Measurements from ENCODE around the gene CAB39. TPM values are rescaled to one million over a fixed set of nuclear protein-coding genes. Genes with fewer than 3 reads are reported as not detected.
A peak's percentile ranks its signal among the peaks of the same experiment; 100 is the strongest.

The CAB39 gene
- total and polyA plus RNA-seq, 2 of the 8 experiments (the other 6 are each of a cell fraction or from before 2014, with no cell fraction given), result 16.4 to 50.5 TPM

DNA sequence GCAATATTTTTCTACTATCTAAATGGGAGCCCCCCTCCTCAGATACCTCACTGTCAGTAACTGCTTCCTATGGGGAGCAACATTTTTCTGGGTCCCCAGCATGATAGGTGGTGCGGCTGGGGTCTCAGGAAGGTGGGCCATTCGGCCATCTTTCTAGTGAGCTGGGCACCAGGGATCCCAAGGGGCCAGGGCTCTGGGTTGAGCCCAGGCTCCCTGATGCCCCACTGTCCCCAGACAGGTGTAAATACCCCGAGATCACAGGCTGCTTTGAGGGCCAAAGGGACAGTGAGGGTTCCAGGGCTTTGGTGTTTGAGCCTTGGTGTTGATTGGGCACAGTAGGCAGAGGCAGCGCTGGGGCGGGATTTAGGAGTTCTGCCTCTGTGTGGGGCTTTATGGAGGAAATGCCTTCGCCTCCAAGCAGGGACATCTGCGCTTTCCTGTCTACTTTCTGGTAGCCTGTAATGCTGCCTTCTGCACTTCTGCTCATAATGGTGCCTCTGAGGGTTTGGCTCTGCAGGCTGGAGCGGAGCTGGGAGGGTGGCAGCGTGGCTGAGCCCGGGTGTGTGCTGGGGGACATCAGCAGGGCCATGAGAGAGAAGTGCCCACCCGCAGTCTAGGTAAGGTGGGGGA is 157.4 kb downstream of the CAB39 start:
- Histone ChIP-seq H4K5ac (ENCODE audit: insufficient read length, low read depth, low read length) (peak overlapping the region; percentile 73), H3K14ac (ENCODE audit: insufficient read length) (no peak overlapping the region), H3K79me2 (ENCODE audit: control insufficient read depth in 1 of 2, insufficient read depth in 2 of 2, low read length in 2 of 2) (peaks cover 16 to 95% of the 10 kb centered on the region in 2 experiments), H3K4me3 (ENCODE audit: extremely low read depth in 1 of 4, insufficient read depth in 2 of 4, low read depth in 3 of 4, low read length in 4 of 4) (peak overlapping the region in 1 of 4 experiments; percentile 53; a peak in 1 of 8 replicates), H3K4me2 (ENCODE audit: insufficient read depth in 1 of 2, low read depth in 2 of 2, low read length in 2 of 2) (peak overlapping the region; percentile 71 to 94; a peak in 3 of 4 replicates), H4K91ac (replicated peaks; ENCODE audit: insufficient read length, low read length) (peak overlapping the region; percentile 83), H2BK20ac (ENCODE audit: low read length) (peak overlapping the region; percentile 40; the same call in 1 of the 2 replicates), H3K9ac (replicated peaks in 1 of 4; ENCODE audit: extremely low read depth in 1 of 4, low read depth in 3 of 4, low read length in 3 of 4) (peak overlapping the region in 2 of 4 experiments; percentile 16 to 18; a peak in 3 of 7 replicates), H3K18ac (ENCODE audit: extremely low read depth, low read length) (peak overlapping the region; percentile 97), H4K20me1 (replicated peaks in 1 of 2; ENCODE audit: control insufficient read depth in 1 of 2, insufficient read depth in 2 of 2, low read length in 2 of 2) (peaks cover 2 to 26% of the 10 kb centered on the region in 2 experiments), H2BK15ac (ENCODE audit: low read length) (no peak overlapping the region), H4K8ac (ENCODE audit: extremely low read depth, insufficient read depth, low read length) (peak overlapping the region; percentile 75), H3K4me1 (replicated peaks in 1 of 4; ENCODE audit: control insufficient read depth in 3 of 4, insufficient read depth in 4 of 4, low read length in 3 of 4) (peaks cover 17 to 57% (median 49%) of the 10 kb centered on the region in 4 experiments), H3K9me3 (ENCODE audit: insufficient read depth in 2 of 2, low read depth in 1 of 2, low read length in 1 of 2) (no peaks in the 10 kb centered on the region), H3K27ac (ENCODE audit: low read depth, low read length) (peak overlapping the region; percentile 35), H3K23me2 (ENCODE audit: low read depth, low read length) (peaks cover 15% of the 10 kb centered on the region), H2AFZ (ENCODE audit: low read length) (no peak overlapping the region), H3K36me3 (ENCODE audit: control insufficient read depth in 2 of 4, insufficient read depth in 4 of 4, low read length in 3 of 4) (peaks cover 6 to 21% (median 9%) of the 10 kb centered on the region in 4 experiments; a peak in 6 of 8 replicates), H3K27me3 (replicated peaks in 1 of 4; ENCODE audit: control insufficient read depth in 3 of 4, extremely low read depth in 1 of 4, insufficient read depth in 3 of 4, low read length in 3 of 4) (no peaks in the 10 kb centered on the region), H3K23ac (ENCODE audit: insufficient read length) (no peak overlapping the region), H2BK120ac (replicated peaks; ENCODE audit: low read depth, low read length) (no peak overlapping the region), H3K56ac (replicated peaks; ENCODE audit: insufficient read length, low read depth, low read length) (no peak overlapping the region), H2BK5ac (ENCODE audit: low read depth, low read length) (peak overlapping the region; percentile 100), H3K4ac (replicated peaks; ENCODE audit: insufficient read length, low read depth, low read length) (peak overlapping the region; percentile 29), H2BK12ac (ENCODE audit: low read depth, low read length) (peak overlapping the region; percentile 84; the same call in 1 of the 2 replicates), H2AK5ac (ENCODE audit: low read depth, low read length) (peak overlapping the region; percentile 86; the same call in 1 of the 2 replicates), H3K79me1 (ENCODE audit: low read depth, low read length) (peaks cover 35% of the 10 kb centered on the region)
- FAIRE-seq, result no peak
- WGBS, 2 experiments (ENCODE audit: extremely low coverage in 1 of 2, insufficient coverage in 1 of 2, insufficient read length in 1 of 2, insufficient replicate concordance in 2 of 2, low coverage in 1 of 2, low lambda C conversion rate in 2 of 2, missing lambda C conversion rate in 1 of 2), result 86% methylated on average over 11 of the region's 11 CpGs; no CpG with 5 or more reads in 1 of the 2 experiments
- ChIA-PET CTCF (ENCODE audit: partially characterized antibody) (interaction anchor here (0.8 to 10.1 kb wide), 14 partner anchors 9 to 501 kb away, joined by 3 to 86 read pairs (median 4); no protein-coding TSS in a partner anchor), POLR2A (ENCODE audit: partially characterized antibody) (interaction anchor here (0.6 to 6.6 kb wide), 14 partner anchors 8 to 595 kb away, joined by 3 to 50 read pairs (median 8); partner anchors contain the start of gene NCL)
- peak in 1 of 2 experiments; percentile 46 for DNase-seq (ENCODE audit: low read depth in 1 of 2, low spot score in 2 of 2)
- no peak for TF ChIP-seq JUND (IDR thresholded peaks at IDR 0.05; ENCODE audit: low read length)
- no peak for TF ChIP-seq CHD1 (IDR thresholded peaks at IDR 0.05; ENCODE audit: low read depth, low read length)
- no peak for TF ChIP-seq KDM1A (IDR thresholded peaks at IDR 0.05; ENCODE audit: borderline replicate concordance, low read length)

Data from H1 (cell line).